GM19372 (cell line): ENCODE measurements around the gene TBC1D2.
"Not testable (repeated sequence)": the region's sequence is repeated elsewhere in the genome, so short reads cannot be mapped to it uniquely, and the experiment has no call there.

Source experiments
- ATAC-seq: cut with Tn5 transposase; IDR thresholded peaks from one replicate; pipeline ENCODE4 v1.9.1; 2021; ENCODE audit warnings: mild to moderate bottlenecking, low read depth, moderate library complexity; ENCODE audit not compliant: unreplicated experiment

Gene TBC1D2

GRCh38 chr9:98276907-98277469 lies 21.5 kb upstream of the TBC1D2 start:
- no peak for ATAC-seq

- no peak for ATAC-seq
Observed at GRCh38 chr9:98275159-98275558, 19.7 kb upstream of the TBC1D2 start.

GRCh38 chr9:98272083-98272482 lies 16.6 kb upstream of the TBC1D2 start:
- ATAC-seq, result no peak

- no peak for ATAC-seq
Observed at GRCh38 chr9:98271479-98271878, 16.0 kb upstream of the TBC1D2 start.

- ATAC-seq, result not testable (repeated sequence)
Observed at GRCh38 chr9:98270284-98270683, 14.8 kb upstream of the TBC1D2 start.

GRCh38 chr9:98269652-98270051 lies 14.2 kb upstream of the TBC1D2 start:
- ATAC-seq, result not testable (repeated sequence)

- not testable (repeated sequence) for ATAC-seq
Observed at GRCh38 chr9:98267556-98267955, 12.1 kb upstream of the TBC1D2 start.

GRCh38 chr9:98264516-98264915 lies 9.1 kb upstream of the TBC1D2 start:
- ATAC-seq, result no peak

GRCh38 chr9:98263482-98264357 lies 8.3 kb upstream of the TBC1D2 start:
- ATAC-seq, result no peak

GRCh38 chr9:98263080-98263479 lies 7.6 kb upstream of the TBC1D2 start:
- no peak for ATAC-seq

GRCh38 chr9:98262056-98262455 lies 6.6 kb upstream of the TBC1D2 start:
- ATAC-seq, result no peak

GRCh38 chr9:98260635-98261034 lies 5.2 kb upstream of the TBC1D2 start:
- no peak for ATAC-seq

- no peak for ATAC-seq
Observed at GRCh38 chr9:98259791-98260190, 4.3 kb upstream of the TBC1D2 start.

GRCh38 chr9:98256756-98257155 lies 1.3 kb upstream of the TBC1D2 start:
- no peak for ATAC-seq

- peak; percentile 4 for ATAC-seq
Observed at GRCh38 chr9:98255061-98255577, 330 bp downstream of the TBC1D2 start.

- ATAC-seq, result no peak
Observed at GRCh38 chr9:98254228-98255060, 1.0 kb downstream of the TBC1D2 start.

- no peak for ATAC-seq
Observed at GRCh38 chr9:98253565-98253964, 1.9 kb downstream of the TBC1D2 start.

- ATAC-seq, result no peak
Observed at GRCh38 chr9:98251551-98251950, 3.9 kb downstream of the TBC1D2 start.

GRCh38 chr9:98249771-98250170 lies 5.7 kb downstream of the TBC1D2 start:
- no peak for ATAC-seq

- ATAC-seq, result no peak
Observed at GRCh38 chr9:98248737-98249474, 6.5 kb downstream of the TBC1D2 start.
